NCI-H1105 treated with DMSO at 0.1 percent for 48 hours (cell line): ENCODE measurements around the gene STX5.
"Not testable (repeated sequence)": the region's sequence is repeated elsewhere in the genome, so short reads cannot be mapped to it uniquely, and the experiment has no call there.

Experiments used
- DNase-seq: peaks from one replicate; lab custom pipeline; 2025; lab: John Stamatoyannopoulos, UW

STX5 gene, protein sequence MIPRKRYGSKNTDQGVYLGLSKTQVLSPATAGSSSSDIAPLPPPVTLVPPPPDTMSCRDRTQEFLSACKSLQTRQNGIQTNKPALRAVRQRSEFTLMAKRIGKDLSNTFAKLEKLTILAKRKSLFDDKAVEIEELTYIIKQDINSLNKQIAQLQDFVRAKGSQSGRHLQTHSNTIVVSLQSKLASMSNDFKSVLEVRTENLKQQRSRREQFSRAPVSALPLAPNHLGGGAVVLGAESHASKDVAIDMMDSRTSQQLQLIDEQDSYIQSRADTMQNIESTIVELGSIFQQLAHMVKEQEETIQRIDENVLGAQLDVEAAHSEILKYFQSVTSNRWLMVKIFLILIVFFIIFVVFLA

DNA sequence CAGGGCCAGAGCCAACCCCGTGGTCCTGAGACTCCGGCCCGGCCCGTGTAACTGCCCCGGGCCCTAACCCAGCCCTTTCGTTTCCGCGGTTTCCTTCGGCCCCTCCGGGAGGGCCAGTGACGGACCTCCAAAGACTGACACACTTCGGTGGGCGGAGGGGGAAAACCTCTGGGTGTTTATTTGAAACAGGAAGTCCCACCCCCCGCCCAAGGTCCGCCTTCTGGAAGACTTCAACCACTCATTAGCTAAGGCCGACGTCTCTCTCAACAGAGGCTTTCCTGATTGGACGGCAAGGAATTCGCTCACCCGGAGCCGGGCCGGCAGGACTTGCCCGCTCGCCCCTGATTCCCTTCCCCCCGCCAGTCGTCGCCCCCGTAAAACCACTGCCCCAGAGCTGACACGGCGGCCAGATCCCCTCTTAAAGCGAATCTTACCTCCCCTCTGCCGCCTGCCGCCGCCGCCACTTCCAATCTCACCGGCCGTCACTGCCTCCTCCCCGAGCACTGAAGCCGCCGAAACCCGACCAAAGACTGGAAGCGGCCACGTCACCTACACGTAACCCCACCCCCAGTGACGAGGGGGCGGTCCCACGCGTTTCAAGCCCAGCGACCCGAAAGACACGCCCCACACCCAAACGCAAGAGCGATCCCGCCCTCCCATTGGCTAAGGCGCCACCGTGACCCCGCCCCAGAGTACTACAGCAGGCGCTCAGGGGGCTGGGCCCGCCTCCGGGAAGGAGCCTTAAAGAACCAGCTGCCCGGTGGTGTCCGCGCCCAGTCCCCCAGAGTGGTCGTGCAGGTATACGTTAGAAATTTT lies at the start of gene STX5:
STX5 (minus strand) TSS at position 532 of the 816 bp plus-strand sequence. CDS start 808 bp downstream, outside the sequence.
- DNase-seq: peak; percentile 97

DNA sequence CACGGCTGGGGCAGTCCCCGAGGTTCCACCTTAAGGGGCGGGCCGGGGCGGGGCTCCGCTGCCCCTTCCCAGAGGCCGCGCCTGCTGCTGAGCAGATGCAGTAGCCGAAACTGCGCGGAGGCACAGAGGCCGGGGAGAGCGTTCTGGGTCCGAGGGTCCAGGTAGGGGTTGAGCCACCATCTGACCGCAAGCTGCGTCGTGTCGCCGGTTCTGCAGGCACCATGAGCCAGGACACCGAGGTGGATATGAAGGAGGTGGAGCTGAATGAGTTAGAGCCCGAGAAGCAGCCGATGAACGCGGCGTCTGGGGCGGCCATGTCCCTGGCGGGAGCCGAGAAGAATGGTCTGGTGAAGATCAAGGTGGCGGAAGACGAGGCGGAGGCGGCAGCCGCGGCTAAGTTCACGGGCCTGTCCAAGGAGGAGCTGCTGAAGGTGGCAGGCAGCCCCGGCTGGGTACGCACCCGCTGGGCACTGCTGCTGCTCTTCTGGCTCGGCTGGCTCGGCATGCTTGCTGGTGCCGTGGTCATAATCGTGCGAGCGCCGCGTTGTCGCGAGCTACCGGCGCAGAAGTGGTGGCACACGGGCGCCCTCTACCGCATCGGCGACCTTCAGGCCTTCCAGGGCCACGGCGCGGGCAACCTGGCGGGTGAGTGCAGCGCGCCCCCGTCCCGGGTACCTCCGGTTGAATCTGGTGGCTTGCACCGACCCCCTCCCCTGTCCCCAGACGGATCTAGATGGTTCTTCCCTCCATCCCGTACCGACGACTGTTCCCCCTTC lies 49.1 kb upstream of the STX5 start, which contains the start of gene SLC3A2:
SLC3A2 (plus strand) TSS at position 94 of the 776 bp plus-strand sequence; CDS start at position 222, 128 bp downstream.
- peak; percentile 90 for DNase-seq

DNA sequence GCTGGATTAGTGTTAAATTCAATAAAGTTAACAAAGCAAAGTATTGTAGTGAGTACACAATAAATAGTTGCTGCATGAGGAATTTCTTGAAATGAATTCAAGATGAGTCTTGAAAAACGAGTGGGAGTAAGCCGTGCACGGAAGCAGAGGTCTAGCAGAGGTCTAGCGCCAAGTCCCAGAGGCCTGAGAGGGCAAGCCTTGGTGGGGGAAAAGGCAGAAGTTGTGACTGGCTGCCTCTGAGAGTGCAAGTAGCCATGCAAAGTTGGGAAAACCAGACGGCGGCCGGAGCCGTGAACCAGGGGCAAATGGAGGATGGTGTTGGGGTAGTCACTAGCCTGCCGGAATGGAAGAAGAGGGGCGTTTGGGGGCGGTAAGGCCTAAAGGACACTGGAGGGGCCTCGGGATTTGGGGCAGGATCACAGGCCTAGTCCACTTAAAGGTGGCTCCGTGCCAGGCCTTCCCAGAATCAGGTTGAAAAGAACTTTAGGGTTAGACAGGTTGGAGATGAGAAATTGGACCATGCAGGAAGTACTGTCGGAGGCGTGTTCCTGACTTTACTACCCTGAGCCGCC lies 48.5 kb upstream of the STX5 start:
- peak; percentile 30 for DNase-seq

DNA sequence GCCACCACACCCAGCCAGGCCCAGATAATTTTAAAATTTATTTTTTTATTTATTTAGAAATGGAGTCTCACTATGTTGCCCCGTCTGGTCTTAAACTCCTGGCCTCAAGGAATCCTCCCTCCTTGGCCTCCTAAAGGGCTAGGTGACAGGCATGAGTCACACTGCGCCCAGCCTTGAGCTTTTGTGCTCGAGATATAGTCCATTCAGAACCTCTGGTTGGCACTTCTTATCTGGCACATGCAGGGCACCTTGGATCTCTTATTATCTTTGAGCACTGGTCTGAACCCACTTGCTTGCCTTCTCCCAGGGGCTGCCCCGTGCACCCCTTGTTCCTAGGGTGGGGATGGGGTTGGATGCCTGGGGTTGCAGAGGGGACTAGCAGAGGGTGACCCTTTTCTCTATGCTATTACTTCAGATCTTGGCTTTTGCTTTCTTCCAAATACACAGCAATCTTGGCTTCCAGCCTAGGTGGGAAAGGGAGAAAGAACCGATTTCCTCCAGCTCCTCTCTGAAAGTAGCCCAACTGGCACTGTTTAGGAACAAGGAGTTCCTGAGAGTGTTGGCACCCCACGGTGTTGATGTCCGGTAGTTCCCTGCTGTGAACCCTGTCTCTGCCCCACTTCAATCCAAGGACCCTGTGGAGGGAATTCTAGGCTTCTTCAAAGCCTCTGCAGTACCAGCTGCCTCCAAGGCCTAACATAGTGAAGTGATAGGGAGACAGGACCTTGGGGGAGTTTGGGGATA lies 47.6 kb upstream of the STX5 start:
- DNase-seq: no peak

DNA sequence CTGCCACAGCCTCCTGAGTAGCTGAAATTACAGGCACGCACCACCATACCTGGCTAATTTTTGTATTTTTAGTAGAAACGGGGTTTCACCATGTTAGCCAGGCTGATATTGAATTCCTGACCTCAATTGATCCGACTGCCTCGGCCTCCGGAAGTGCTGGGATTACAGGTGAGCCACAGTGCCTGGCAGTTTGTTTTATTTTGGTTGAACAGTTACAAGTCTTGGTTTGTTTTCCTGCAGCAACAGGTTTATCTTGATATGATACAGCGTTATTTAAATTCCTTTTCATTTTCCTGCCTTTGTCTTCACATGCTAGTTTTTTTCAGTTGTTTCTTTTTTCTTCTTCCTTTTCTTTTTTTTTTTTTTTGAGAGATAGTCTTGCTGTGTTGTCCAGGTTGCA lies 44.9 kb upstream of the STX5 start:
- no peak for DNase-seq

DNA sequence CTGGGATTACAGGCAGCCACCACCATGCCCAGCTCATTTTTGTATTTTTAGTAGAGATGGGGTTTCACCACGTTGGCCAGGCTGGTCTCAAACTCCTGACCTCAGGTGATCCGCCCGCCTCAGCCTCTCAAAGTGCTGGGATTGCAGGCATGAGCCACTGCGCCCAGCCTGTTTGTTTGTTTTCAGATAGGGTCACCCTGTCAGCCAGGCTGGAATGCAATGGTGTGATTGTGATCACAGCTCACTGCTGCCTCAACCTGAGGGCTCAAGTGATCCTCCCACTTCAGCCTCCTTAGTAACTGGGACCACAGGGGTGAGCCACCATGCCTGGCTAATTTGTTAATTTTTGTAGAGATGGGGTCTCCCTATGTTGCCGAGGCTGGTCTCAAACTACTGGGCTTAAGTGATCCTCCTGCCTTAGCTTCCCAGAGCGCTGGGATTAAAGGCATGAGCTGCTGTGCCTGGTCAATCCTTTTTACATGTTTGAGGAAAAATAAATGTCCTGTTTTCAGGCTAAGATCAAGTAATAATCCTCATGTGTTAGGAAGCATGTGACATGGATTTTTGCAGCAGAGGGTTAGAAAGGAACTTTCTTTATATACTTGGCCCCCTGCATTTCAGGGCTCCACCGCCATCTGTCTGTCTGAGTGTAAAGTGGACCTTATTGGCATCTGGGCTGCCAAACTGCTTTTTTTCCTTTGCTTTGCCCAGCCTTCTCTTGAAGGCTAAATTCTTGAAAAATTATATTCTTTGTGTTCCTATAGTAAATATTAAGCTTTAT lies 44.0 kb upstream of the STX5 start:
- DNase-seq: no peak

DNA sequence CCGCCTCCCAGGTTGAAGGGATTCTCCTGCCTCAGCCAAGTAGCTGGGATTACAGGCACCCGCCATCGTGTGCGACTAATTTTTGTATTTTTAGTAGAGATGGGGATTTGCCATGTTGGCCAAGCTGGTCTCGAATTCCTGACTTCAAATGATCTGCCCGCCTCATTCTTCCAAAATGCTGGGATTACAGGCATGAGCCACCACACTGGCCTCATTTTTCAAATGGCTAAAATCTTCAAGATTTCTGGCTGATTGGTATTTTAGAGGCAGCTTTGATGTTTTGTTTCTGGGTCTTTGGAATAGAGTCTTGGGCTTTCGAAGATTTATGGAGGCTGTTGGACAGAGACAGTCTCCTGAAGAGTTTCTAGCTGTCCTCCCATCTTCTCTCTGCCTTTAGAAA lies 43.0 kb upstream of the STX5 start:
- no peak for DNase-seq

DNA sequence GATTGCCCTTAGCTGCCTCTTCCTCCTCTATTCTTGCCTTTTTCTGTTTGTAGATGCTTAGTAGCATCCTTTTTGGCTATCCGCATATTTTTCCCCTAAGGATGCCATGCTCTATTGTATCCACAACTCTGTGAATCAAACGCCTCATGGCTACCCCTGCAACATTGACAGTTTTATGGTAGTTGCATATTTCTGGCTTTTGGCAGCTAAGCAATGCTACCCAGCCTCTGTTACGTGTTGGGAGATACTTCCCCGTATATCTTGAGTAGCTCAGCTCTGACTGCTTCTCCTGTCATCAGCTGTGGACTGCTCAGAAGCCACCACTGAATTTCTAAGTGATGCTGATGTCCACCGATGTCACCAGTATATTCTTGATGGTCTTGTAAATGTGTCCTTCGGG lies 33.8 kb upstream of the STX5 start:
- no peak for DNase-seq

DNA sequence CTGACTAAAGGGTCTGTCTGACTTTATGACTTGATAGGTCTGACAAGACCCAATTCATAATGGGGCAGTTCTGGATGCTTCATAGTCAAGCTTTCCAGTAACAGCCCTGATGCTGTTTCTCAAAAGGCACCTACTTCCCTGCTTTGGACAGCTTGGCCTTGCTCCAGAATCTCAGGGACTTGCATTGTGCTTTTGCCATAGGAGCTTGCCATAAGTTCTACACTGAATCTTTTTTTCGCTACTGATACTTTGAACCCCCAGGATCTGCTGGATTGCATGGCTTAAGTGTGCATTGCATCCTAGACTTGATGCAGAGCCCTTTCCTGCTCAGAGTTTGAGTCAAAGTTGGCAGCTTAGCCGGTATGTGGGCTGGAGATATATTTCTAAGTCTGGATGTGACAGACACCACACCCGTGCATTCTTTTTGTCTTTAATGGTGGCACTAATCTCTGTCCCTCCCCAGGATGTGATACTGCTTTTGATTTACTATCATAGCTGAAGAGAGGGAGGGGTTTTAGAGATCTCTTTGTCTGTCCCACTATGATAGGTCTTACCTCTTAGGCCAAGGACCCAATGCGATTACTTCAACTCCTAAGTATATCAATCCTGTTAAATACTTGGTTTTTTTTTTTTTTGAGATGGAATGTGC lies 32.0 kb upstream of the STX5 start:
- DNase-seq: no peak

DNA sequence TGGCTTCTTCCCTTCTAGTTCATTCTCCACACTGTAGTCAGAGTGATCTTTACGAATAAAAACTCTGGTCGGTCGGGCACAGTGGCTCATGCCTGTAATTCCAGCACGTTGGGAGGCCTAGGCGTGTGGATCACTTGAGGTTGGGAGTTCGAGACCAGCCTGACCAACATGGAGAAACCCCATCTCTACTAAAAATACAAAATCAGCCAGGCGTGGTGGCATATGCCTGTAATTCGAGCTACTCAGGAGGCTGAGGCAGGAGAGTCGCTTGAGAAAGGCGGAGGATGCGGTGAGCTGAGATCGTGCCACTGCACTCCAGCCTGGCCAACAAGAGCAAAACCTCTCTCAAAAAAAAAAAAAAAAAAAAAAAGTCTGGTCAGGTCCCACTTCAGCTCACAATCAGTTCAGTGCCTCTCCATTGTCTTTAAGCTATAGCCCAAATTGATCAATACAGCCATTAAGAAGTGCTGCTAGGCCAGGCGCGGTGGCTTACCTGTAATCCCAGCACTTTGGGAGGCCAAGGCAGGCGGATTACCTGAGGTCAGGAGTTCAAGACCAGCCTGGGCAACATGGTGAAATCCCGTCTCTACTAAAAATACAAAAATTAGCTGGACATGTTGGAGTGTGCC lies 29.8 kb upstream of the STX5 start:
- not testable (repeated sequence) for DNase-seq

DNA sequence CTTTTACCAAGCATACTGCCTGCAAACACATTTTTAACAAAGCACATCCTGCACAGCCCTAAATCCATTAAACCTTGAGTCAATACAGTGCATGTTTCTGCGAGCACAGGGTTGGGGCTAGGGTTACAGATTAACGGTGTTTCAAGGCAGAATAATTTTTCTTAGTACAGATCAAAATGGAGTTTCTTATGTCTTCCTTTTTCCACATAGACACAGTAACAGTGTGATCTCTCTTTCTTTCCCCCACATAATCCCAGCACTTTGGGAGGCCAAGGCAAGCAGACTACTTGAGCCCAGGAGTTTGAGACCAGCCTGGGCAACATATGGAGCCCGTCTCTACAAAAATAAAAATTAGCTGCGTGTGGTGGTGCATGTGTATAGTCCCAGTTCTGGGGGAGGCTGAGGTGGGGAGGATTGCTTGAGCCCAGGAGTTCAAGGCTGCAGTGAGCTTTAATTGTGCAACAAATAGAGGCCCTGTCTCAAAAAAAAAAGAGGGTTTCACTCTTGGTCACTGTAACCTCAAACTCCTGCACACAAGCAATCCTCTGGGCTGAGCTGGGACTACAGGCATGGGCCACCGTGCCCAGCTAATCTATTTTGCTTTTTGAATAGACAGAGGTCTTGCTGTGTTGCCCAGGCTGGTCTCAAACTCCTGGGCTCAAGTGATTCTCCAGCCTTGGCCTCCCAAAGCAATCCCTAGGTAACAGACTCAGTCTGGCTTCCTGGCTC lies 29.1 kb upstream of the STX5 start:
- DNase-seq: no peak

DNA sequence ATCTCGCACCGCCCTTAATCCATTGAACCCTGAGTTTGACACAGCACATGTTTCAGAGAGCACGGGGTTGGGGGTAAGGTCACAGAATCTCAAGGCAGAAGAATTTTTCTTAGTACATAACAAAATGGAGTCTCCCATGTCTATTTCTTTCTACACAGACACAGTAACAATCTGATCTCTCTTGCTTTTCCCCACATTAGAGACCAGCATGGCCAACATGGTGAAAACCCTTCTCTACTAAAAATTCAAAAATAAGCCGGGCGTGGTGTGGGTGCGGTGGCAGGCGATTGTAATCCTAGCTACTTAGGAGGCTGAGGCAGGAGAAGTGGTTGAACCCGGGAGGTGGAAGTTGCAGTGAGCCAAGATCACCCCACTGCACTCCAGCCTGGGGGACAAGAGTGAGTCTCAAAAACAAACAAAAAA lies 27.4 kb upstream of the STX5 start:
- DNase-seq: not testable (repeated sequence)

DNA sequence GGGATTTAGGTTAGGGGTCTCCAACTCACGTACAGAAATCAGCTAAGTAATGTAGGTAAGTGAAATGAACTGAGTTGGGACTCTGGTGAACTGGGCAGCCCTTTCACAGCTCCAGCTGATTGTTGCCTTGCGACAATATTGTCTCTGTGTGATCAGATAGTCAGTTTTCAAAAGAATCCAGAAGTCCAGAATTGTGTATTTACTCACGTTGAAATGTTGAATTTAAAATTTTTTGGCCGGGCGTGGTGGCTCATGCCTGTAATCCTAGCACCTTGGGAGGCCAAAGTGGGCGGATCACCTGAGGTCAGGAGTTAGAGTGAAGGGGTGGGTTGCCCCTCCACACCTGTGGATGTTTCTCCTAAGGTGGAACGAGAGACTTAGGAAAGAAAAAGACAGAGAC lies 26.4 kb upstream of the STX5 start:
- DNase-seq: no peak

DNA sequence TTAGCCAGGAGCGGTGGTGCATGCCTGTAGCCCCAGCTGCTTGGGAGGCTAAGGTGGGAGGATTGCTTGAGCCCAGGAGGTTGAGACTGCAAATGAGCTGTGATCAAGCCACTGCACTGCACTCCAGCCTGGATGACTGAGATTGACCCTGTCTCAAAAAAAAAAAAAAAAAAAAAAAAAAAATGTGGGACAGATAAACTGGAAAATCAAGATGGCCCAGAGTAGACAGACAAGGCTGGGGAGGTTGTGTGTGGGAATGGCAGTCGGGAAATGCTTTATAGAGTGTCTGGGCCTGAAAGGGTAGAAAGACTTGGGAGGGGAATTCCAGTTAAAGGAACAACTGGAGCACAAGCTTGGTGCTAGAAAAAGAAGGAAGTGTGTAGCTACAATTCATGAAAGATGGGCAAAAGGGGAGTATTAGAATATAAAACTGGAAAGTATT lies 25.7 kb upstream of the STX5 start:
- DNase-seq: no peak

DNA sequence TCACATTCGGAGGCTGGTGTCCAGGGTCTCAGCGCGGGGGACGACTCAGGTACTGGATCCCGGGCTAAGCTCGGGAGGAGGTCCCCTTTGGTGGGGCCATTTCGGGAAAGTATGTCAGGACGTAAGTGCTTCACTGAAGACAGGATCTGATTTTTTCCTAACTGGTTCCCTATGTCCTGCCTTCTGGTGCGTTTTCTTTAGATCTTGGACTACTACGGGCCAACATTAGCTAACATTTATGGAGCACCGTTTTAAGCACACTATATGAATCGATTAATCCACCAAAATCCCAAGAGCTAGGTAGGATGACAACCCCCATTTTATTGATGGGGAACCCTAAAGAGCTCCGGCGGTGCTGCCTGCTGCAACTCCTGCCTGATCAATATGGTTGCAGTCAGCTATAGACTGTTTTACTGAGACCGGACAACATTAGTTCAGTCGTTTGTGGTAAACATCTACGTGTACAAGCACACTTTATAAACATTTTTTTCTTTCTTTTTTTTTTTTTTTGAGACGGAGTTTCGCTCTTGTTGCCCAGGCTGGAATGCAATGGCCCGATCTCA lies 24.6 kb upstream of the STX5 start:
- peak; percentile 39 for DNase-seq

DNA sequence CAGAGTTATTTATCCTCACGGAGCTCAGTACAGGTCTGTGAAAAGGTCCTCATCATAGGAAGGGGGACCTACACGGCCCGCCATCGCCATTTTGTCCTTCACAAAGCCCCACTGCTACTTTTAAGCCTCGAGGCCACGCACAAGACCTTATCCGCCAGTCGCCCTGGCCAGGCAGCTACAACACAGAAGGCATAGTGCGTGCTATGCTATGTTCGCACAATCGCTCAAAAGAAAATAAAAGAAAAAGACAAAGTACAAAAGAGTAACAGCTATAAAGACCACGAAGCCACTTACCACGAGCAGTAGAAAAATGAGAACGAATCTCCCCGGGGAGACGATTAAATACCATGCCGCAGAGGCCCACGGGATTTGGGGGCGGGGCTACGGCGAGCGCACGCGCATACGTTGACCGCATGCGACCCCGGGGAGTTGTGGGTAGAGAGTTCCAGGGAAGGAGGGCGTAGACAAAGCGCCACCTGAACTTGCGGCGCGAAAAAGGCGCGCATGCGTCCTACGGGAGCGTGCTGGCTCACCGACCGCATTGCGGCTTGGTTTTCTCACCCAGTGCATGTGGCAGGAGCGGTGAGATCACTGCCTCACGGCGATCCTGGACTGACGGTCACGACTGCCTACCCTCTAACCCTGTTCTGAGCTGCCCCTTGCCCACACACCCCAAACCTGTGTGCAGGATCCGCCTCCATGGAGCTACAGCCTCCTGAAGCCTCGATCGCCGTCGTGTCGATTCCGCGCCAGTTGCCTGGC lies 23.9 kb upstream of the STX5 start:
- peak; percentile 98 for DNase-seq

DNA sequence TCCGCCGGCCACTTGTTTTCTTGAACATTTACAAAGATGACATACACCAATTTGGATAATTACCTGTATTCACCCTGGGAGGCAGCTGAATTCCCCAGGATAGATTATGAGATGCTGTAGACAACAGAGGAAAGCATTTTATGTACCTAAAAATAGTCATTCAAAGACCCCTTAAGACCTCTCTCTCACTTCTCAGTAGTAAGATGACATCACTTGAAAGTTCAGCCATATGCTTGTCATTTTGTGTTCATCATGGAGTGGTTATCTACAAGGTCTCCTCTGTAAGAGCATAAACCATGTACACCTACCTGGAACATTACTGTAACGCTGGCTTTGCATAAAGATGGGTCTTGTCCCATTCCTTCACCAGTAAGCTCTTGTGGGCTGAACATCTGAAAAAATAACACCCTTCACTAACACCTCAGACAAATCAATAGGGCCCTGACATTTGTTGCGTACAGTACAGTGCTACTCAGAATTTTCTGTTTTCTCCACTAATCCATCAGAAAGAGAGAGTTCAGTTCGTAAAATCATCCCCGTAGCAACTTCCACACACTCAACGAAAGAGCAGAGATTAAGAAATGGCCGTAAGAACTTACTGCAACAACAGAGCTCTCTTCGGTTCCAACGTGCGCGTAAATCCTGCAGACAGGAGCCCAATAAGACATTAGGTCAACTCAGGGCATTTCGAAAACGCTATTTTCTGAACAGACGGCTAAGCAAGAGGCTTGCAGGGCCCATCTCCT lies 23.1 kb upstream of the STX5 start:
- DNase-seq: peak; percentile 48
